HG03521 (cell line): ENCODE results near the gene POC1B.

ENCODE experiments used
- ATAC-seq: cut with Tn5 transposase; IDR thresholded peaks from one replicate; pipeline ENCODE4 v1.9.1; 2021; ENCODE audit warnings: mild to moderate bottlenecking, moderate library complexity; ENCODE audit not compliant: unreplicated experiment

The POC1B gene

GRCh38 chr12:89424389-89424788 lies 101.5 kb downstream of the POC1B start:
- ATAC-seq = no peak

- ATAC-seq = no peak
Measured at GRCh38 chr12:89421092-89421835, 104.6 kb downstream of the POC1B start.

- ATAC-seq = no peak
Measured at GRCh38 chr12:89418228-89418910, 107.5 kb downstream of the POC1B start.

GRCh38 chr12:89417246-89417977 lies 108.4 kb downstream of the POC1B start:
- ATAC-seq = no peak

- no peak for ATAC-seq
Measured at GRCh38 chr12:89416049-89416792, 109.6 kb downstream of the POC1B start.

- ATAC-seq = no peak
Measured at GRCh38 chr12:89414851-89415250, 111.0 kb downstream of the POC1B start.

GRCh38 chr12:89414322-89414721 lies 111.5 kb downstream of the POC1B start:
- ATAC-seq = no peak

- ATAC-seq = no peak
Measured at GRCh38 chr12:89413234-89413633, 112.6 kb downstream of the POC1B start.

- ATAC-seq = no peak
Measured at GRCh38 chr12:89412665-89413064, 113.2 kb downstream of the POC1B start.

GRCh38 chr12:89411846-89412245 lies 114.0 kb downstream of the POC1B start:
- no peak for ATAC-seq

GRCh38 chr12:89411234-89411633 lies 114.6 kb downstream of the POC1B start:
- ATAC-seq = no peak

- no peak for ATAC-seq
Measured at GRCh38 chr12:89405626-89406345, 120.1 kb downstream of the POC1B start.

- no peak for ATAC-seq
Measured at GRCh38 chr12:89401433-89402058, 124.3 kb downstream of the POC1B start.

GRCh38 chr12:89400415-89400814 lies 125.4 kb downstream of the POC1B start:
- ATAC-seq = no peak

- no peak for ATAC-seq
Measured at GRCh38 chr12:89395712-89396111, 130.1 kb downstream of the POC1B start.

- no peak for ATAC-seq
Measured at GRCh38 chr12:89393551-89394121, 132.2 kb downstream of the POC1B start.

GRCh38 chr12:89392391-89392790 lies 133.5 kb downstream of the POC1B start:
- no peak for ATAC-seq

- ATAC-seq = no peak
Measured at GRCh38 chr12:89391726-89392336, 134.0 kb downstream of the POC1B start.
